UCSD-AML1 (cell line): ENCODE results near the gene CDAN1.

Source experiments
- DNase-seq: peaks from one replicate; lab custom pipeline; 2025; ENCODE audit not compliant: unreplicated experiment; lab: John Stamatoyannopoulos, UW

The CDAN1 gene

DNA sequence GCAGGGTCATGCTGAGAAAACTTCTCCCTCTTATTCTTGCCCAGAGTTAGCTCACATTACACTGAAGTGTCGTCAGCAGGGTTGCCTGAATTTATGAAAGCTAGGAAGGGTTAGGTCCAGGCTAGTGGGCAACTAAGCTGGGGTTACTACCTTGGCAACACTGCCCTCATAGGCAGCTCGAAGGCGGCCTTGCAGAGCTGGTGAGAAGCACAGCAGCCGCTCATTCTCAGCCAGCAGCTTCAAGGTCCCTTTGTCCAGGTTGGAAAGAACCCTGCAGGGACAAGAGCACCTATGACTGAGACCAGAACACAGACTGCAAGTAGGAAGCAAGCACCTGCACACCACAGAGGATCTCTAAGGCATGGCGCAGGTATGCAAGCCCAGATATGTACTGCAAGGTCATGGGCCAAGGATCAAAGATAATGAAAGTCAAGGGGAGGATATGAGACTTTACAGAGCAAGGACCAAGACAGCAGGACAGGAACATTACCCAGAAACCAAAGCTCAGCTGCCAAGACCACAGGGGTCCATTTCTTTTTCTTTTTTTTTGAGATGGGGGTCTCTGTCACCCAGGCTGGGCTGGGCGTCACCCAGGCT lies 2.8 kb downstream of the CDAN1 start:
- no peak for DNase-seq

DNA sequence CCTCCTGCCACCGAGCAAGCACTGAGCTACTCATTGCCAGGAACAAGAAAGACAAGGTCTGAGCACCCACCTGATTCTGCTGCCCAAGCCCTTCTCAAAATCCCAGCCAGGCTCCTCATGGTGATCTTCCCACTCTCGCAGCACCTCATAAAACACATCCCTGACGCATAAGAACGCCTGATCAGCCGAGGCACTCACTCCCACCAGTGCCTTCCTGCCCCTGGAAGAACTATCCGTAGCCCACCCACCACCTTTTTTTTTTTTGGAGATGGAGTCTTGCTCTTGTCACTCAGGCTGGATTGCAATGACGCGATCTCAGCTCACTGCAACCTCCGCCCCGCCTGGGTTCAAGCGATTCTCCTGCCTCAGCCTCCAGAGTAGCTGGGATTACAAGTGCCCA lies 3.9 kb downstream of the CDAN1 start:
- no peak for DNase-seq

- no peak for DNase-seq
Measured at GRCh38 chr15:42732095-42732827, 4.7 kb downstream of the CDAN1 start.

DNA sequence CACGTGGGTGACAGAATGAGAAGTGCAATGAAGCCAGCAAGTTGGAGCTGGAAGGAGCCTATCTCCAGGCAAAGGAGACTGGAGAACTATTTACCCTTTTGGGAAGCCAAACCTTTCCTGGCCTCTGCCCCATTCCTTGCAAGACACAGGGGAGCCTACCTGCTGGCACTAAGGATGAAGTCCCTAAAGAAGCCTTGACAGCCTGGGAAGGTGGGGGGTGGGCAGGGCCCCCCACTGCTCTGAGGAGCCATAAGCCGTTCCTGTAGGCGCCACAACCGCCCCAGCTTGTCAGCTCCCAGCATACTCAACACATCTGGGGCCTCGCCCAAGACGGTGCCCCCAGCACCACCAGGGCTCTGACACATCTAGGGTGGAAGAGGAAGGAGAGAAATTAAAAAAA lies 5.5 kb downstream of the CDAN1 start:
- DNase-seq, result no peak

DNA sequence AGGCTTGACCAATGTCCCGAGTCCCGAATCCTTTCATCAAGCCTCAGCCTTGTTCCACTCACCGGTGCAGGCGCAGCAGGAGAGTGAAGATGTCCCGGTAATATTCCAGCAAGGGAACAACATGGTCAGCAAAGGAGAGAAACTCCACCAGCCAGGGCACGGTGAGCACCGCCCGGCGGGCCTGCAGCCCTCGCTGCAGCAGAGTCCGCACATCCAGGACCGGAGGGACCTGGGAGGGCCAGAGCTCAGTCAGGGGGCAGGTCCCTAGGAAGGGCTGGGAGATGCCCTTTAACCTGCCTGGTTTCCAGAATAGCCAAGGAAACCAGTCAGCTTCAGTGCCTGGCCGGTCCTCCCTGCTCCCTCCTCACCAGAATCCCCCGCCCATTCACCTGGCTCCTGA lies 6.4 kb downstream of the CDAN1 start:
- no peak for DNase-seq

GRCh38 chr15:42730135-42730534 lies 6.8 kb downstream of the CDAN1 start:
- no peak for DNase-seq

GRCh38 chr15:42729409-42729808 lies 7.5 kb downstream of the CDAN1 start:
- DNase-seq, result no peak

GRCh38 chr15:42728972-42729371 lies 8.0 kb downstream of the CDAN1 start:
- no peak for DNase-seq

- no peak for DNase-seq
Measured at GRCh38 chr15:42728560-42728959, 8.4 kb downstream of the CDAN1 start.

DNA sequence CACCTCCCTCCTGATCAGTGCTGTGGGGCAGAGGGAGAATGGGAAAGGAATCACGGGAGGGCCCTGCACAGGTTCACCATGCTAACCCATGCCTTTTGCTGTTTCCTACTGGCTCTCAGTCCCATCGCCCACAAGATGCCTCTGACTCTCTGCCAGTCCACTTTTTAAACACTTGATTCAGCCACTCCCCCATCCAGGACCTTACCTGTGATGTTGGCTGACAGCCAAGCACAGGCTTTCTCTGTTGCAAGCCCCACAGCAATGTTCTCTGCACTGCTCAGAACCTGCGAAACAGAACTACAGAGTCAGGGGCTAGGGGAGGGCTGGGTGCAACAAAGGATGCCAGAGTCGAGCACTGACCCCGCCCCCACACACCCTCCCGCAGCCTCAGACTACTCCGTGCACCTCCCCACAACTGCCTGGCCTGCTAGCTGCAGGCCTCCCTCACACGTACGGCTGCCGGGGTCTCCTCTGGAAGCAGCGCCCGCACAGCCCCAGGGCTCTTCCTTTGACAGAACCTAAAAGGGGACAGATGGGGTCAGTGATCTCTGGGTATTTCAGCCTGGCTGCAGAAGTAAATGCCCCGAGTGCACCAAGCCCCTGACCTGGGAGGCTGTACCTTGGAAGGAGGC lies 9.1 kb downstream of the CDAN1 start:
- DNase-seq, result no peak

DNA sequence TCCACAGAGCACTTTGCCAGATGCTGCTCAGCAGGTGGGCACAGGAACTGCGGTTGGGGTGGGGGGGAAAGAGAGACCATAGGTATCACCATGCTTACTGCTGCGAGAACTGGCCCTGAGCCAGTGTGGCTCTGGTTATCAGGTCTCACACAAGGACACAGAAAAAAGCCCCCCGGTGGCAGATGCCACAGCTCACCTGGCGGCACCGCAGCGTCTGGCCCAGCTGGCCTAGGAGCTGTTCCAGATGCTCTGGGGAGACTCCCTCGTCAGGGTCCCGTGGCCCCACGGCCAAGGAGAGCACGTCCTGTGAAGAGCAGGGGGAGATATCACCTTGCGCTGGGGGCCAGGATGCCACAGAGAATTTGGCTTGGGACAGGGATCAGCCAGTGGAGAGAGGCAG lies 10.8 kb downstream of the CDAN1 start:
- no peak for DNase-seq

- no peak for DNase-seq
Measured at GRCh38 chr15:42725331-42725903, 11.5 kb downstream of the CDAN1 start.

GRCh38 chr15:42724276-42724675 lies 12.7 kb downstream of the CDAN1 start:
- DNase-seq, result no peak

GRCh38 chr15:42723068-42723467 lies 13.9 kb downstream of the CDAN1 start:
- no peak for DNase-seq

GRCh38 chr15:42721916-42722315 lies 15.0 kb downstream of the CDAN1 start:
- DNase-seq, result no peak

DNA sequence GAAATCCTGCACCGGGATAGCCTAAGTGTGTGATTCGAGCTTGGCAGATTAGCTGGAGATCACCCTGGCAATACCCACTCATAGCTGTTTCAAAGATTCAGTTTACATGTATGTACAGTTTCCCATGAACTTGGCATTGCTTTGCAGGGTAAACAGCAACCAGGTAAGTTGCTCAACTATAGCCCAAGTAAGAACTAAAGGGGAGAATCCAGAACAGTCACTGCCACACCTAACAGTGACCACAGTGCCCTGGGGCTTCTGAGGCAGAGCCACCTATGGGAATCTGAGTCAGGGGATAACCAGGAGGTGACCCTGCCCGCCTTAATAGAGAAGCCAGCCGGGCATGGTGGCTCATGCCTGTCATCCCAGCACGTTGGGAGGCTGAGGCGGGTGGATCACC lies 15.9 kb downstream of the CDAN1 start:
- no peak for DNase-seq

DNA sequence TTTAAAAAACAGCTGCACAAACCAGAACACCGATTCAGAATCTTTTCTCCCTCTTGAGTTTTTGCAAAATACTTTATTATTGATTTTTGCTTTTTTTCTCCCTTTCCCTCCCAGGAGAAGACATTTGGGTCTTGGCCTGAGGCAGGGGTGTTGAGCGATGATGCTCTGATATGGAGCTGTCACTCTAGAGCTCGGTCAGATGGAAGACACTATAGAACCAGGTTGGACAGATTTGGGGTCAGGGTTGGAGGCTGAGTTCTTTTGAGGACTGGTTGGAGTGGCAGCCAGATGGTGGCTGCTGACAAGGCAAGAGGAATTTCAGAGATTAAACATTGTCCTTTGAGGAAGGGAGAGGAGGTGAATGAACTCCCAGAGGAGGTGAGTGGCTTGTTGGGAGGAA lies 16.9 kb downstream of the CDAN1 start:
- DNase-seq, result no peak

GRCh38 chr15:42719043-42719442 lies 17.9 kb downstream of the CDAN1 start:
- no peak for DNase-seq

- no peak for DNase-seq
Measured at GRCh38 chr15:42716626-42717025, 20.3 kb downstream of the CDAN1 start.

DNA sequence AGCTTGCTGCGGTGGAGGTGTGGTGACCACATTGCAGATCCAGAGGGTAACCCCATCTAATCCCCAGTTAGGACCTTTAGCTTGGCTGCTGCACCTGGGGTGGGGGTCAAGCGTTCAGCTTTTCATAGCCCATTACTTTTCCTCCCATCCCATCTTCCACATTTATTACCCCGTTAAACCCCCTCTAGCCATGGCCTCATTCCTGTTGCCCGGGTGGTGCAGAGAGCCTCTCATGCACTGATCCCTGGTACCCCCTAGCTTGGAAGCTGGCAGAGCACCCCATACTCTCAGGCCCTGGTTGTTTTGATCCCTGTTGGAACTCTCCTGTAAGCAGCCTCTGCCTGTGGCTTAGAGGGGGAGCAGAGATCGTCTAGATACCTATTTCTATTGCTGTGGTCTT lies 20.8 kb downstream of the CDAN1 start:
- no peak for DNase-seq

GRCh38 chr15:42712584-42712983 lies 24.3 kb downstream of the CDAN1 start:
- DNase-seq, result no peak

GRCh38 chr15:42711746-42712145 lies 25.2 kb downstream of the CDAN1 start:
- no peak for DNase-seq
